ENCODE results near the gene ANKS1A.

The ANKS1A gene

DNA sequence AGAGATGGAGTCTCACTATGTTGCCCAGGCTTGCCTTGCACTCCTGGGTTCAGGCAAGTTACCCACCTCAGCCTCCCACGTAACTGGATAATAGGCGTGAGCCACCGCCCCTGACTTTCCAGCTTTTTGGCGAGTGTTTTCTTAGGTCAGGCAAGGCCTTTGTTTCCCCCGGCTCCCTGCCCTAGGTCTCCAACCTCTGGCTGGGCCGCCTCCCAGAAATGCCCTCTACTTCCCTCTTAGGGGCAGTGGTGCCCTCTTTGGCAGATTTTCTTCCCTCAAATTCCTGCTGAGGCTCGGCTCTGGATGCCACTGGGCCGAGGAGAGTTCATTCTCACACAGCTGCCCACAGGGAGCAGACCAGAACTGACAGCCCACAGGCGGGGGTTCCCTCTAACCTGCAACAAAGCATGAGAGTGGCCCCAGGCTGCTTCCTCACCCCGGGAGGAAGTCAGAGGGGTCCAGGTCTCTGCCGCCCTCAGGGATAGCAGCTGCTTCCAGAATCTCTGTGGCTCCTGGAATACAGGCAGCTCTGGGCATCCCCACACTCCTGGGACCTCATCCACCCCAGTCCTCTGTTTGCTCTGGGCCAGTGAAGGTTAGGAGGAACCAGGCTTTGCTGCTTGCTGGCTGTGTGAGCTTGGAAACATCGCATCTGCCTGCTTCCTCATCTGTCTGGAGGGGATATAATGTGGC is 195.6 kb downstream of the ANKS1A start:
- Histone ChIP-seq H2AK5ac (ENCODE audit: low read length) (no peak overlapping the region), H3K27ac (ENCODE audit: low read depth, low read length) (no peak overlapping the region), H3K4me1 (ENCODE audit: control insufficient read depth in 1 of 2, insufficient read depth in 2 of 2, low read length in 2 of 2) (no peaks in the 10 kb centered on the region), H3K4me2 (ENCODE audit: low read length) (no peak overlapping the region), H4K8ac (ENCODE audit: low read depth, low read length) (no peak overlapping the region), H3K4ac (ENCODE audit: low read depth, low read length) (no peak overlapping the region), H3K14ac (ENCODE audit: low read length) (no peak overlapping the region), H4K91ac (ENCODE audit: low read depth, low read length) (no peak overlapping the region), H3K9ac (ENCODE audit: low read length) (no peak overlapping the region), H4K12ac (ENCODE audit: low read depth, low read length) (no peak overlapping the region), H2AFZ (ENCODE audit: insufficient read depth, low read length, poor library complexity) (no peak overlapping the region), H3K18ac (ENCODE audit: low read length) (no peak overlapping the region), H3K36me3 (ENCODE audit: control insufficient read depth in 1 of 2, insufficient read depth in 2 of 2, low read length in 2 of 2) (peaks cover 100% of the 10 kb centered on the region in 2 experiments), H3K4me3 (ENCODE audit: low read depth, low read length) (no peak overlapping the region), H2BK12ac (ENCODE audit: low read length) (no peak overlapping the region), H3K23ac (ENCODE audit: low read length) (no peak overlapping the region), H3K79me1 (ENCODE audit: low read length) (no peaks in the 10 kb centered on the region), H2BK120ac (ENCODE audit: insufficient read depth, low read length, poor library complexity) (no peak overlapping the region), H3K9me3 (ENCODE audit: insufficient read depth, low read depth, low read length) (peaks cover 2% of the 10 kb centered on the region), H3K27me3 (ENCODE audit: insufficient read depth, low read length) (no peaks in the 10 kb centered on the region), H2BK5ac (ENCODE audit: low read depth, low read length, poor library complexity) (no peak overlapping the region), H3K79me2 (ENCODE audit: control insufficient read depth, insufficient read depth, low read length, poor library complexity) (no peaks in the 10 kb centered on the region)
- DNase-seq: no peak
- no CpG with 5 or more reads among the region's 12 CpGs for WGBS (ENCODE audit: extremely low coverage, insufficient coverage, insufficient read length)

DNA sequence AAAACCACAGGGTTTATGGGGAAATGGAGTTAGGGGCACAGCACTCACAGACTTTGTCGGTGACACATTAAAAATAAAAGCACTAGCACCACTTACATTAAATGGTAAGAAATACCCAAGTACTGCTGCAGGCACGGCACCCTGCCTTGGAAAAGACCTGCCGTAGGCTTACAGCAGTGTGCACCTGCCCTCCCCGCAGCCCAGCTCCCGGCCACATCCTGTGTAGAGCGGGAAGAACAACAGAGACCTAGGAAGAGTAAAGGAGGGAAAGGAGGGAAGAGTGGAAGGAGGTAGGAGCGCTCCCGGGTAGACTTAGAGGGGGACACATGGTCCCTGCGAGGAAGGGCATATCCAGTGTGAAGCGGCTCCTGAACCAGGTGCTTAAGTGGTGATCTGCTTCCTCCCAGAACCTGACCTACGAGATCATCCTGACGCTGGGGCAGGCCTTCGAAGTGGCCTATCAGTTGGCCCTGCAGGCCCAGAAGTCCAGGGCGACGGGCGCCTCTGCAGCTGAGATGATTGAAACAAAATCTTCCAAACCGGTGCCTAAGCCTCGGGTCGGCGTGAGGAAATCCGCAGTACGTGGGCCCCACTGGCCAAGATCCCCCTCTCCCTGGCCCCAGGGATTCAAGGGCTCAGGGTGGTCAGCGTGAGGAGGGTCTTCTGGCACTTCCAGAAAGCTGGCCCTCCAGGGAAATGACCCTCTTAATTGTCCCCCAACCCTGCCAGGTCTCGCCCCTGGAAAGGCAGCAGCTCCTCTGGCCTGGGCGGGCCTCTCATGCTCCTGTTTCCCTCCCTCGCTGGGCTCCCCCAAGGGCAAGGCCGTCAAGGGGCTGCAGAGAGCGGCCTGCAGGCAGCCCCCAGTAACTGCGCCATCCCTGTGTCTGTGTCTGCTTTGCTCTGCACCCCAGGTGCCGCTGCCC is 196.6 kb downstream of the ANKS1A start:
- no peak overlapping the region for H3K14ac ChIP-seq (ENCODE audit: low read length)
- no peaks in the 10 kb centered on the region for H3K79me1 ChIP-seq (ENCODE audit: low read length)
- no peak for DNase-seq
- no peak overlapping the region for H4K91ac ChIP-seq (ENCODE audit: low read depth, low read length)
- no peak overlapping the region for H2BK120ac ChIP-seq (ENCODE audit: insufficient read depth, low read length, poor library complexity)
- no peak overlapping the region for H2BK12ac ChIP-seq (ENCODE audit: low read length)
- peaks cover 2% of the 10 kb centered on the region for H3K9me3 ChIP-seq (ENCODE audit: insufficient read depth, low read depth, low read length)
- H3K23ac ChIP-seq (ENCODE audit: low read length): no peak overlapping the region
- no peak overlapping the region for H4K8ac ChIP-seq (ENCODE audit: low read depth, low read length)
- no peak overlapping the region for H3K27ac ChIP-seq (ENCODE audit: low read depth, low read length)
- H3K9ac ChIP-seq (ENCODE audit: low read length): no peak overlapping the region
- H3K27me3 ChIP-seq (ENCODE audit: insufficient read depth, low read length): no peaks in the 10 kb centered on the region
- no peak overlapping the region for H3K18ac ChIP-seq (ENCODE audit: low read length)
- H3K36me3 ChIP-seq (ENCODE audit: control insufficient read depth in 1 of 2, insufficient read depth in 2 of 2, low read length in 2 of 2): peaks cover 98% of the 10 kb centered on the region in 2 experiments
- no peak overlapping the region for H4K12ac ChIP-seq (ENCODE audit: low read depth, low read length)
- no peak overlapping the region for H3K4me3 ChIP-seq (ENCODE audit: low read depth, low read length)
- H2AFZ ChIP-seq (ENCODE audit: insufficient read depth, low read length, poor library complexity): no peak overlapping the region
- no peak overlapping the region for H3K4ac ChIP-seq (ENCODE audit: low read depth, low read length)
- H3K79me2 ChIP-seq (ENCODE audit: control insufficient read depth, insufficient read depth, low read length, poor library complexity): no peaks in the 10 kb centered on the region
- no CpG with 5 or more reads among the region's 30 CpGs for whole genome bisulfite sequencing (ENCODE audit: extremely low coverage, insufficient coverage, insufficient read length)
- H3K4me2 ChIP-seq (ENCODE audit: low read length): no peak overlapping the region
- H2AK5ac ChIP-seq (ENCODE audit: low read length): no peak overlapping the region
- H3K4me1 ChIP-seq (ENCODE audit: control insufficient read depth in 1 of 2, insufficient read depth in 2 of 2, low read length in 2 of 2): no peaks in the 10 kb centered on the region
- H2BK5ac ChIP-seq (ENCODE audit: low read depth, low read length, poor library complexity): no peak overlapping the region

DNA sequence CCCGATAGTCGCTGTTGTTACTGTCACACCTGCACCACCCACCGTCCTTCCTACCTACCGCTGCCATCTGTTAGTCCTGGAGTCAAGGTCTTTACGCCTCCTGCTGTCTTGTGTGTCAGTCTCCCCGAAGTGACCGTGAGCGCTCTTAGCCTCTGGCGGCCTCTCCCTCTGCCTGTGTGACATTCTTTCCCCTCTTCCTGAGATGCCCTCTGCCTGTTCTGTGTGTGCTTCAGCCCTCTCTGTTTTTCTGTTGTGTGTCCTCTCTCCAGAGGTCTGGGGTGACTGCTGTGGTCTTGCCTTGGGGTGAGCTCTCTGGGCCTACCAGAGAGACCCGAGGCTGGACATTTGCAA is 197.2 kb downstream of the ANKS1A start:
- Histone ChIP-seq H3K79me2 (ENCODE audit: control insufficient read depth, insufficient read depth, low read length, poor library complexity) (no peaks in the 10 kb centered on the region), H2BK5ac (ENCODE audit: low read depth, low read length, poor library complexity) (no peak overlapping the region)
- no CpG with 5 or more reads among the region's 10 CpGs for WGBS (ENCODE audit: extremely low coverage, insufficient coverage, insufficient read length)

DNA sequence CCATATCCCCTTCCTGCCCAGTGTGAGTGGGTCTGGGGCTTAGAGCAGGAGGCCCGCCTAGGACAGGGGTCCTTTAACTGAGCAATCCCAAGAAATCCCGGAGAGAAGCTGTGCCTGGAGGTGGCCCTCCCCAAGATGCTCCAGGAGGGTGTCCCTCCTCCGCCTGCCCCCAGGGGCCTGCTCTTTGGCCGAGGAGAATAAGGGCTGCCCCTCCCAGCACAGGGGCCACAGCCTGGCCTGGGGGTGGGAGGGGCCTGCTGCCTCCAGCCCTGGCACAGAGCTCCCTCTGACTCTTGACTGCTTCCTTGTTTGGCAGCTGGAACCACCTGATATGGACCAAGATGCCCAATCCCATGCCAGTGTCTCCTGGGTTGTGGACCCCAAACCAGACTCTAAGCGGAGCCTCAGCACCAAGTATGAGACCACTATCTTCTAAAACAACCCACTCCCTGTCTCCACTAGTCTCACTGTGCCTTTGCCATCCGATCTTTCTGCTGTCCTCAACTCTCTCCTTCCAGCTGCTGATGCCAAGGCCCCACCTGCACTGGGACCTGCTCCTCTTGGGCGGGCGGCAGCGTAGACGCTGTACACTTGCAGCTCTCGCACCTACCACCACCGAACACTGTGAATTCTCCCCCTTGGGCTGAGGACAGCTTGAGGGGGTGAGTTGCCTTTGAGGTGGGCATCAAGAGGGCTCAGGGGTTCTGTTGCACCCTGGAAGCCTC is 197.7 kb downstream of the ANKS1A start:
- no peak overlapping the region for H3K27ac ChIP-seq (ENCODE audit: low read depth, low read length)
- H3K4me3 ChIP-seq (ENCODE audit: low read depth, low read length): no peak overlapping the region
- H3K79me2 ChIP-seq (ENCODE audit: control insufficient read depth, insufficient read depth, low read length, poor library complexity): no peaks in the 10 kb centered on the region
- no peak overlapping the region for H3K14ac ChIP-seq (ENCODE audit: low read length)
- no peak overlapping the region for H4K12ac ChIP-seq (ENCODE audit: low read depth, low read length)
- H2BK120ac ChIP-seq (ENCODE audit: insufficient read depth, low read length, poor library complexity): no peak overlapping the region
- no peak overlapping the region for H2BK5ac ChIP-seq (ENCODE audit: low read depth, low read length, poor library complexity)
- H2AK5ac ChIP-seq (ENCODE audit: low read length): no peak overlapping the region
- no peak overlapping the region for H3K4me2 ChIP-seq (ENCODE audit: low read length)
- H3K4me1 ChIP-seq (ENCODE audit: control insufficient read depth in 1 of 2, insufficient read depth in 2 of 2, low read length in 2 of 2): no peaks in the 10 kb centered on the region
- DNase-seq: no peak
- WGBS (ENCODE audit: extremely low coverage, insufficient coverage, insufficient read length): no CpG with 5 or more reads among the region's 12 CpGs
- H4K91ac ChIP-seq (ENCODE audit: low read depth, low read length): no peak overlapping the region
- no peak overlapping the region for H3K9ac ChIP-seq (ENCODE audit: low read length)
- H4K8ac ChIP-seq (ENCODE audit: low read depth, low read length): no peak overlapping the region
- no peak overlapping the region for H3K23ac ChIP-seq (ENCODE audit: low read length)
- H3K79me1 ChIP-seq (ENCODE audit: low read length): no peaks in the 10 kb centered on the region
- no peaks in the 10 kb centered on the region for H3K27me3 ChIP-seq (ENCODE audit: insufficient read depth, low read length)
- H3K36me3 ChIP-seq (ENCODE audit: control insufficient read depth in 1 of 2, insufficient read depth in 2 of 2, low read length in 2 of 2): peaks cover 95% of the 10 kb centered on the region in 2 experiments
- H3K4ac ChIP-seq (ENCODE audit: low read depth, low read length): no peak overlapping the region
- no peak overlapping the region for H2BK12ac ChIP-seq (ENCODE audit: low read length)
- H3K9me3 ChIP-seq (ENCODE audit: insufficient read depth, low read depth, low read length): peaks cover 2% of the 10 kb centered on the region
- H3K18ac ChIP-seq (ENCODE audit: low read length): no peak overlapping the region
- no peak overlapping the region for H2AFZ ChIP-seq (ENCODE audit: insufficient read depth, low read length, poor library complexity)

More for the DNA sequence above, 197.2 kb downstream of the ANKS1A start:
- Histone ChIP-seq H3K4me3 (ENCODE audit: low read depth, low read length) (no peak overlapping the region), H3K4me1 (ENCODE audit: control insufficient read depth in 1 of 2, insufficient read depth in 2 of 2, low read length in 2 of 2) (no peaks in the 10 kb centered on the region), H3K18ac (ENCODE audit: low read length) (no peak overlapping the region), H2AFZ (ENCODE audit: insufficient read depth, low read length, poor library complexity) (no peak overlapping the region), H4K8ac (ENCODE audit: low read depth, low read length) (no peak overlapping the region), H3K79me1 (ENCODE audit: low read length) (no peaks in the 10 kb centered on the region), H3K4ac (ENCODE audit: low read depth, low read length) (no peak overlapping the region), H3K36me3 (ENCODE audit: control insufficient read depth in 1 of 2, insufficient read depth in 2 of 2, low read length in 2 of 2) (peaks cover 95% of the 10 kb centered on the region in 2 experiments), H3K14ac (ENCODE audit: low read length) (no peak overlapping the region), H3K27me3 (ENCODE audit: insufficient read depth, low read length) (no peaks in the 10 kb centered on the region), H3K4me2 (ENCODE audit: low read length) (no peak overlapping the region), H3K9me3 (ENCODE audit: insufficient read depth, low read depth, low read length) (peaks cover 2% of the 10 kb centered on the region), H3K23ac (ENCODE audit: low read length) (no peak overlapping the region), H2BK12ac (ENCODE audit: low read length) (no peak overlapping the region), H4K12ac (ENCODE audit: low read depth, low read length) (no peak overlapping the region), H3K27ac (ENCODE audit: low read depth, low read length) (no peak overlapping the region), H2AK5ac (ENCODE audit: low read length) (no peak overlapping the region), H3K9ac (ENCODE audit: low read length) (no peak overlapping the region), H4K91ac (ENCODE audit: low read depth, low read length) (no peak overlapping the region), H2BK120ac (ENCODE audit: insufficient read depth, low read length, poor library complexity) (no peak overlapping the region)
- no peak for DNase-seq

Data from trophoblast cell (in vitro differentiated cells and primary cell).